Hepatocyte (in vitro differentiated cells): ENCODE results near the gene IKZF3.

ENCODE experiments used
- CTCF ChIP-seq: fragments of 200-600 bp; sonication (generic); IDR thresholded peaks from 2 replicates; pipeline ENCODE4 v1.5.1; 2016; ENCODE audit warnings: antibody characterized with exemption, mild to moderate bottlenecking; ENCODE audit not compliant: poor library complexity
- EZH2 ChIP-seq: fragments of 200-600 bp; sonication (generic); IDR thresholded peaks from 2 replicates; pipeline ENCODE4 v1.6.1; 2016; ENCODE audit warnings: antibody characterized with exemption, mild to moderate bottlenecking, borderline replicate concordance
- EZH2phosphoT487 ChIP-seq: fragments of 200-600 bp; sonication (generic); IDR thresholded peaks from one replicate; pipeline ENCODE4 v1.6.1; 2018; ENCODE audit warnings: antibody characterized with exemption, mild to moderate bottlenecking, low read depth, moderate library complexity; ENCODE audit not compliant: unreplicated experiment, severe bottlenecking

- TF ChIP-seq CTCF (no peak), EZH2 (no peak), EZH2phosphoT487 (no peak)
These were observed 69.7 kb downstream of the IKZF3 start for GRCh38 chr17:39794249-39794970.
